Measurements from ENCODE around the gene SNCB. TPM values are rescaled to one million over a fixed set of nuclear protein-coding genes. Genes with fewer than 3 reads are reported as not detected.

SNCB gene
- total RNA-seq, 1 experiment from 2014 or later: 2.1 TPM

DNA sequence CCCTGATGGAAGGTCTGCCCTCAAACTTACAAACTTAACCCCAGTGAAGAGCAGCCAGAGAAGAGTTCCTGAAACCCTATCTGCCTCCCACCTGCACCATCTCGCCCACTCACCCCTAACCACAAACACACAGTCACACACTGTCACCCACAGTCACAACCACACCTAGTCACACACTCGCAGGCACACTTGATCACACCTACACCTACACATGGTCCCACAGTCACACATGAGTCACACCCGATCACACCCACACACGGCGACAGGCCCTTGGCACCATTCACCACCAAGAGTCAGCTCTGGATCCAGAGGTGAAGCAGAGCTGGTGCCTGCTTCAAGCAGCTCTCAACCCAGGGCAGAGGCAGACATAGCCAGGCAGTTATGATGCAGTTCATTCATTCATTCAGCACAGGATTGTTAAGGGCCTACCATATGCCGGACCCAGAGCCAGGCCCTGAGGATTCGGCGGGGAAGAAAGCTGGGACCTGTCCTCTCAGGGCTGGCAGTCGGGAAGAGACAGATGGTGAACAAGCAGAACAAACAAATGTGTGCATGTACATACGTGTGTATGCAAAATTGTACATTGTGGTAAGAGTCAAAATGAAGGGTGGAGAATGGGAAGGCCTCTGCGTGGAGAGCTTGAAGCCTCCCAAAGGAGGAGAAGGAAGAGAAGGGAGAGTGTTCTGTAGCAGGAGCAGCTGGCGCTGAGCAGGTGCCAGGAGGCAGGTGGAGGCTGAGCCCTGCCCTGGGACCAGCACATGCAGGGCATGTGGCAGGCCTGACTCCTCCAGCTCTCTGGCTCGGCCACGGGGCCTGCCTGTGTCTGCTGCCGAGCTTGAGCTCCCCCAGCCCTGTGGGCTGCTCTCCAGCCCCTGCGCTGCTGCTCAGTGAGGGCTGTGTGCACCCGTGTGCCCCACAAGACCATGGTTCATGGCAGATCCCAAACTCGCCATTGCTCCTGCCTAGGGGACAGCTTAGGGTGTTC lies 23.4 kb upstream of the SNCB start:
- peak; percentile 58 for DNase-seq
- Histone ChIP-seq H3K27ac (ENCODE audit: low read length) (peak overlapping the region; percentile 14; the same call in 1 of the 2 replicates), H3K4me2 (ENCODE audit: low read length) (no peak overlapping the region), H4K20me1 (ENCODE audit: low read length) (peaks cover 9% of the 10 kb centered on the region; the same call in 1 of the 2 replicates), H3K4me1 (ENCODE audit: insufficient read depth, low read length) (peaks cover 16% of the 10 kb centered on the region), H3K36me3 (ENCODE audit: low read depth, low read length) (no peaks in the 10 kb centered on the region; the same call in 1 of the 2 replicates), H3K4me3 (ENCODE audit: low read length) (no peak overlapping the region), H3K79me2 (ENCODE audit: low read length) (peaks cover 20% of the 10 kb centered on the region), H3K9me2 (replicated peaks; ENCODE audit: low read length) (no peaks in the 10 kb centered on the region), H3K9me3 (ENCODE audit: low read length) (no peaks in the 10 kb centered on the region), H3K9ac (ENCODE audit: low read length) (no peak overlapping the region), H3F3A (ENCODE audit: low read length, unreplicated experiment) (peaks cover 5% of the 10 kb centered on the region), H3K27me3 (ENCODE audit: low read length) (no peaks in the 10 kb centered on the region), H2AFZ (ENCODE audit: low read length) (no peak overlapping the region)
- TF ChIP-seq, protein P1, sequence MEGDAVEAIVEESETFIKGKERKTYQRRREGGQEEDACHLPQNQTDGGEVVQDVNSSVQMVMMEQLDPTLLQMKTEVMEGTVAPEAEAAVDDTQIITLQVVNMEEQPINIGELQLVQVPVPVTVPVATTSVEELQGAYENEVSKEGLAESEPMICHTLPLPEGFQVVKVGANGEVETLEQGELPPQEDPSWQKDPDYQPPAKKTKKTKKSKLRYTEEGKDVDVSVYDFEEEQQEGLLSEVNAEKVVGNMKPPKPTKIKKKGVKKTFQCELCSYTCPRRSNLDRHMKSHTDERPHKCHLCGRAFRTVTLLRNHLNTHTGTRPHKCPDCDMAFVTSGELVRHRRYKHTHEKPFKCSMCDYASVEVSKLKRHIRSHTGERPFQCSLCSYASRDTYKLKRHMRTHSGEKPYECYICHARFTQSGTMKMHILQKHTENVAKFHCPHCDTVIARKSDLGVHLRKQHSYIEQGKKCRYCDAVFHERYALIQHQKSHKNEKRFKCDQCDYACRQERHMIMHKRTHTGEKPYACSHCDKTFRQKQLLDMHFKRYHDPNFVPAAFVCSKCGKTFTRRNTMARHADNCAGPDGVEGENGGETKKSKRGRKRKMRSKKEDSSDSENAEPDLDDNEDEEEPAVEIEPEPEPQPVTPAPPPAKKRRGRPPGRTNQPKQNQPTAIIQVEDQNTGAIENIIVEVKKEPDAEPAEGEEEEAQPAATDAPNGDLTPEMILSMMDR (conservative IDR thresholded peaks at IDR 0.05; ENCODE audit: low read depth, low read length): no peak
- TF ChIP-seq EZH2phosphoT487 (IDR thresholded peaks at IDR 0.05; ENCODE audit: borderline replicate concordance, low read length) (no peak), EZH2 (IDR thresholded peaks at IDR 0.05; ENCODE audit: low read length, unreplicated experiment) (no peak)
- no TSS peak for BruUV-seq (replicated peaks)
- peak; percentile 72 for ATAC-seq
- POLR2A ChIA-PET (ENCODE audit: unreplicated experiment): interaction anchor here (0.6 kb wide), 1 partner anchor 158 kb away, joined by 3 read pairs; no protein-coding TSS in a partner anchor
- CTCF ChIA-PET: no interaction called here
- intact Hi-C loops (cut with micrococcal nuclease): no loop called here

DNA sequence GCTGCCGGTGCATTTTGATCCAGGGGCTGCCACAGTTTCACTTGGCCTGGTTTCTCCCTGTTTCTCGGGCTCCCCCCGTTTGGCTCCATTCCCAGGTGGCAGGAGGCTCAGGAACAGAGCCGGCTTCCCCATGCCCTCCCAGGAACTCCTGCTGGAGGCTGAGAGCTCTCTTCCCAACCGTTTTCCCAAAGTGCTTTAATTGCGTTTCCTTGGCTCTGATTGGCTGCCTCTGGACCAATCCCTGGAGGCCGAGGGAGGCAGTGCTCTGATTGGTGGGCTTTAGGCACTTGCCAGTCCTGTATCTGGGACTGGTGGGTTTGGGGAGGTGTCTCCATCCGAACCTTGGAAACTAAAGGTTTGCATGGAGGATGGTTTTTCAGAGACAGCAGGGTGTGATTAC lies 21.8 kb upstream of the SNCB start:
- H3F3A ChIP-seq (ENCODE audit: low read length, unreplicated experiment): peaks cover 5% of the 10 kb centered on the region
- ChIA-PET POLR2A (ENCODE audit: unreplicated experiment) (no interaction called here), CTCF (no interaction called here)
- no peak overlapping the region for H3K27ac ChIP-seq (ENCODE audit: low read length)
- ATAC-seq (no peak), DNase-seq (no peak)
- no peaks in the 10 kb centered on the region; the same call in 1 of the 2 replicates for H3K36me3 ChIP-seq (ENCODE audit: low read depth, low read length)
- intact Hi-C loops (cut with micrococcal nuclease): no loop called here
- TF ChIP-seq EZH2 (IDR thresholded peaks at IDR 0.05; ENCODE audit: low read length, unreplicated experiment): no peak
- no peak for TF ChIP-seq EZH2phosphoT487 (IDR thresholded peaks at IDR 0.05; ENCODE audit: borderline replicate concordance, low read length)
- TF ChIP-seq, protein P1 (conservative IDR thresholded peaks at IDR 0.05; ENCODE audit: low read depth, low read length): no peak
- H3K4me3 ChIP-seq (ENCODE audit: low read length): no peak overlapping the region
- BruUV-seq (replicated peaks): no TSS peak
- H2AFZ ChIP-seq (ENCODE audit: low read length): no peak overlapping the region
- H3K9ac ChIP-seq (ENCODE audit: low read length): no peak overlapping the region
- H3K4me2 ChIP-seq (ENCODE audit: low read length): no peak overlapping the region
- H3K4me1 ChIP-seq (ENCODE audit: insufficient read depth, low read length): peaks cover 24% of the 10 kb centered on the region
- H3K9me3 ChIP-seq (ENCODE audit: low read length): no peaks in the 10 kb centered on the region
- peaks cover 32% of the 10 kb centered on the region for H3K79me2 ChIP-seq (ENCODE audit: low read length)
- H3K9me2 ChIP-seq (replicated peaks; ENCODE audit: low read length): no peaks in the 10 kb centered on the region
- no peaks in the 10 kb centered on the region for H3K27me3 ChIP-seq (ENCODE audit: low read length)
- peaks cover 13% of the 10 kb centered on the region; the same call in 1 of the 2 replicates for H4K20me1 ChIP-seq (ENCODE audit: low read length)

Data from PC-3 (cell line).